GM19395 (cell line): ENCODE data around the gene TPTE2.
A peak's percentile ranks its signal among the peaks of the same experiment; 100 is the strongest.
"Not testable (repeated sequence)": the region's sequence is repeated elsewhere in the genome, so short reads cannot be mapped to it uniquely, and the experiment has no call there.

Source experiments
- ATAC-seq: cut with Tn5 transposase; IDR thresholded peaks from one replicate; pipeline ENCODE4 v1.9.1; 2021; ENCODE audit warnings: mild to moderate bottlenecking, moderate library complexity; ENCODE audit not compliant: unreplicated experiment

Gene TPTE2

GRCh38 chr13:19561127-19561582 lies at the start of gene TPTE2:
Gene TPTE2 (minus strand): TSS chr13:19561532. CDS start chr13:19503234, 58,298 bp downstream.
- ATAC-seq: not testable (repeated sequence)

DNA sequence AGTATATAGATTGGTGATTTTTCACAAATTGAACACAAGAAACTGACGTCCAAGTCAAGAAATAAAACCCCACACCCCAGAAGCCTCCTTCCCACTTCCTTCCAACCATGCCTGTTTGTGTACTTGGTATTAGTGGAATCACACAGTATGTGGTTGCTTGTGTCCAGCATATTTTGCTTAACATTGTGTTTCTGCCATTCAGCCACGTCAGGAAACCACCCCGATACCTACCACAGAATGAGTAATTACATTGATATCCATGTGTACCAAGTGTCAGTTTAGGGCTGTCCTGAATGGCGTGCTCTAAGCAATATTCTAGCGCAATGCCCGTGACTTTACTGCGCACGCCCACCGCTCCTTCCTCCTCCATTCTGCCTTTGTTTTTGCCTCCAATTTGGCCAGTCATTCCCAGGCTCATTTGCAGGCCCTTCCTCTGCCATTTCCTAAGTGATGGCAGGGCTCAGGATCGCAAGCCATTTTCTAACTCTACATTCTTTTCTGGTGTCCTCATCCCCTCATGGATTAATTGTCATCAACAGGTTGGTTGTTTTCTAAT lies 46.3 kb upstream of the TPTE2 start:
- no peak for ATAC-seq

DNA sequence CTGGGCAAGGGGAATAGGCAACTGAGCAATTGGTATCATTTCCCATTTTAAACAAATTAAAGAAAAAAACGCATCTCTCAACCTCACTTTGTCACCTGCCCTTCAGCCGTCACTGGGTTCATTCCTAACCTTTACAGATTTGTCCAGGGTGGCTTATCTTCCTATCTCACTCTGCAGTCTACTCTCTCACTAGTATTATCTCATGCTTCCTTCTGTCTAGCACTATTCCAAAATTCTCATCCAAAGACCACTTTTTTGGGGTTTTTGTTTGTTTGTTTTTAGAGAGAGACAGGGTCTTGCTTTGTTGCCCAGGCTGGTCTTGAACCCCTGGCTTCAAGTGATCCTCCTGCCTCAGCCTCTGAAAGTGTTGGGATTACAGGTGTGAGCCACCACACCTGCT lies 45.4 kb upstream of the TPTE2 start:
- ATAC-seq: no peak

GRCh38 chr13:19606152-19606551 lies 44.8 kb upstream of the TPTE2 start:
- no peak for ATAC-seq

DNA sequence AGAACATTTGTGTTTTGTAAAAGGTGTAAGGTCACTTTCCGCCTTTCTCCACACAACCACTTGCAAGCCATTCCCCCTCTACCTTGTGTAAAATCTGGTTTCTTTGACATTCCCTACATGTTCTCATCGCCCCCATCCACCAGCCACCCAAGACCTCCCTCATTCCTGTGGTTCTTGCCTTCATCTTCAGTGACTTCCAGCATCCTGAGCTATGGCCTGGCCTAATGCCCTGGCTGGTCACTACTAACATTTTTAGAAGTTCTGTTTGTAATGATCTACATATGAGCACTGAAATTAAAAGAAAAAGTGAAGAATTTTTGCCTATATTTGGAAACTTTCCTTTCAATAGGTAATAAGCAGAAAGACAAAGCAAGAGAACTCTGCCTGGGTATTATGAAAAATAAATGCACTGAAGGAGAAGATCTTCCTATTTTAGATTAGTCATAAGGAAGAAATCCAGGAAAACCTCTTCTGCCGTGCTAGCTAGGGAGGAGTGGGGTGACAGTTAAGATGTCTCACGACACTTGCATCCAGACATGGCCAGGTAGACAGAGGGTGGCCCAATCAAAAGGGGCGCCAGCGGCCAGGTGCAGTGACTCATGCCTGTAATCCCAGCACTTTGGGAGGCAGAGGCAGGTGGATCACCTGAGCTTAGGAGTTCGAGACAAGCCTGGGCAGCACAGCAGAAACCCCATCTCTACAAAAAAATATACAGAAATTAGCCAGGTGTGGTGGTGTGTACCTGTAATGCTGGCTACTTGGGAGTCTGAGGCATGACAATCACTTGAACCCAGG lies 44.0 kb upstream of the TPTE2 start:
- no peak for ATAC-seq

DNA sequence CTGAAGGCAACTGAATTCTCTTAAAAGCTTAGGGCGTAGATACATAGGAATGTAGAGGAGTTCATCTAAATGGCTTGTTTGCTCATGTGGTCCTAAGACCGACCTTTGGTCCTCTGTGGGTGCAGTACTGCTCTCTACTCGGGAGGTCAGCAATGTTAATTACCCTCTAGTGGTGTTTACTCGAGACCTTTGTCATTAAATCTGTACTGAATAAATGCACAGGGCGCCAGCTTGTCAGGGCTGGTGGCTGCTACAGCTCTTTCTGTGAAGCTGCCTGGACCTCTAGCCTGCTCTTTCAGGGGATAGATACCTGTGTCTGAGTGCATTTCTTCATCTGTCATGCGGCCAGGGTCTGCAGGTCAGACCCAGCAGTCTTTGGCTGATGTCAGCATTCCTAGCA lies 43.0 kb upstream of the TPTE2 start:
- ATAC-seq: no peak

DNA sequence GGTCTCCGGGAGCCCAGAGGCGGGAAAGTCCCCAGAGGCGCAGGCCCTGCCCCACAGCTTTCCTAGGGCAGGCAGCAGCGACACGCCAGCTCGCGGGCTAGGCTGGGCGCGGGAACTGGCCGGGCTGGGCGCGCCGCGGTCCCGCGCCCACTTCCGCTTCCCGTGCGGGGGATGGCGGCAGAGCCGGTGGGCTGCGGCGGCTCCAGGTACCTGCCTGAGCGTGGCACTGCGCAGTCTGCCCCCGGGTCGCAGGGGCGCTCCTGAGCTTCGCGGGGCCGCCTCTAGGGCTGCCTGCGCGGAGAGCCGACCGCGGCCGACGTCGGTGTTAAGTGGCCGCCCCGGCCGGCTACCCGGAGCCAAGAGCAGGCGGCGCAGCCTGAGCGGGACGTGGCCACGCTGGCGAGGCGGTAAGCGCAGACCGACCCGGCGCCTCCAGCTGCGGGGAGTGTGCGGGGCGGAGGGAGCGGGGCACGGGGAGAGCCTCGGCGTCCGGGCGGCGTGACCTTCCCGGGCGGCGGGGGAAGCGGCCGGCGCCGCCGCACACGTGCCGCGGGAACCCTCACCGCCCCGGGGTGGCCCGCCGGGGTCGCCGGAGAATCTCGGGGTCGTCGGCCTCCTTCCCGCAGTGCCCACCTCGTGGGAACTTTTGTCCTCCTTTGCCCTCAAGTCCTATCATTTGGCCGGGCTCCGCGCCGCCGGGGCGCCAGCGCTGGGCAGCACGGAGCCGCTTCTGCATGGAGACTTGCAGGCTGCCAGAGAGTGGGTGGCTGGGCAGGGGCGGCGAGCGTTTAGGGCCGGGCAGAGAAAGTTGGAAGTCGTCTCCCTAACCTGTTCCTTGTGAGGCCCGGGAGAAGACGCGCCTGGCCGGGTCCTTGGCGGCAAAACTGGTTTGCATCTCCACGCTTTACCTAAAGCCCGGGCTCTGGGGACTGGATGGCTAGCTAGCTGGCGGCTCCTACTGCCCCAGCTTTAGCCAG lies 40.7 kb upstream of the TPTE2 start:
- ATAC-seq: peak; percentile 84

- ATAC-seq: no peak
These were observed 36.2 kb upstream of the TPTE2 start for GRCh38 chr13:19597523-19597922.

DNA sequence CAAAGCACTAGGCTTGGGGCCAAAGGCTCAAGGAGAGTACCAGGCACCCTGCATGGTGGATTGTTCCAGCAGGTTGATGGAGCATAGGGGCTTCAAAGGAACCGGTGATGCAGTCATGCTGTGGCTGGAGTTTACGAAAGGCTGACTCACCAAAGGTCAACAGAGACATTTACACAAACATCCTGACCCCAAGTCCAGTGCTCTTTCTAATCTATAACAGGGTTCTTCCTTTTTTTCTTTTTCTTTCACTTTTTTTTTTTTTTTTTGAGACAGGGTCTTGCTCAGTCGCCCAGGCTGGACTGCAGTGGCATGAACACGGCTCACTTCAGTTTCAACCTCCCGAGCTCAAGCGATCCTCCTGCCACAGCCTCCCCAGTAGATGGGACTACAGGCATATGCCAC lies 35.6 kb upstream of the TPTE2 start:
- ATAC-seq: no peak

GRCh38 chr13:19596086-19596485 lies 34.8 kb upstream of the TPTE2 start:
- no peak for ATAC-seq

DNA sequence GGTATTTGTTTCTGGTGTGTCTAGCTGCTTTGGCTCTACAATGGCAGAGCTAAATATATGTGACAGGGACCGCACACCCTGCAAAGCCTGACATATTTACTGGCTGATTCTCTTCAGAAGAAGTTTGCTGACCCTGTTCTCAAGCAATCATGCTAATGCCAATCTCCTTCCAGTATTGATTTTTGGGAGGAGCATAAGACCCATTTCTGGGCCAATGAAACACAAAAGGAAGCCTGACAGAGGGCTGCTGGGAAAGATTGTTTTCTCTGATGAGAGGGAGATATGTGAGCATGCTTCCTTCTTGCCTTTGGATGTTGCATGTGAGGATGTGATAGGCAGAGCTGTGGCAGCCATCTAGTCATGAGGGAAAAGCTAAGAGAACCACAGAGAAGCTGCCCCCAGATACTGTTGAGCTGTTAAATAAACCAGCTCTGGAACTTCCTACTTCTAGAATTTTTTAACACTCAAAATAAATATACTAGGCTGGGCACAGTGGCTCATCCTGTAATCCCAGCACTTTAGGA lies 31.4 kb upstream of the TPTE2 start:
- no peak for ATAC-seq

GRCh38 chr13:19591864-19592263 lies 30.5 kb upstream of the TPTE2 start:
- no peak for ATAC-seq

DNA sequence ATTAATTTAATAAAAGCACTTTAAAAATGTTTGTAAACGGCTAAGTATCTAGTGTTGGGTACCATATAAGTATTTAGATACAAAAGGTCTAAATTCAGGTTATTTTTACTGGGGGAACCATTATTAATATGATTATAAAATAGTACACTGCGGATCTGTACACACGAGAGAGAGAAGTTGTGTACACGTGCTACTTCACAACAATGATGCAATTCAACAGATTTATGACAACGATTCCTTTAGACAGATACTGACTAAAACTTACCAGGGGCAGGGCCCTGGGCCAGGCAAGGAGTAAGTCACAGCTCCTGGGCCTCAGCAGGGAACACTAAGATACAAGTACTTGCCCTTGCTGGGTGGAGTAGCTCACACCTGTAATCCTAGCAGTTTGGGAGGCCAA lies 29.1 kb upstream of the TPTE2 start:
- ATAC-seq: no peak

- ATAC-seq: no peak
These were observed 28.0 kb upstream of the TPTE2 start for GRCh38 chr13:19589312-19589711.

DNA sequence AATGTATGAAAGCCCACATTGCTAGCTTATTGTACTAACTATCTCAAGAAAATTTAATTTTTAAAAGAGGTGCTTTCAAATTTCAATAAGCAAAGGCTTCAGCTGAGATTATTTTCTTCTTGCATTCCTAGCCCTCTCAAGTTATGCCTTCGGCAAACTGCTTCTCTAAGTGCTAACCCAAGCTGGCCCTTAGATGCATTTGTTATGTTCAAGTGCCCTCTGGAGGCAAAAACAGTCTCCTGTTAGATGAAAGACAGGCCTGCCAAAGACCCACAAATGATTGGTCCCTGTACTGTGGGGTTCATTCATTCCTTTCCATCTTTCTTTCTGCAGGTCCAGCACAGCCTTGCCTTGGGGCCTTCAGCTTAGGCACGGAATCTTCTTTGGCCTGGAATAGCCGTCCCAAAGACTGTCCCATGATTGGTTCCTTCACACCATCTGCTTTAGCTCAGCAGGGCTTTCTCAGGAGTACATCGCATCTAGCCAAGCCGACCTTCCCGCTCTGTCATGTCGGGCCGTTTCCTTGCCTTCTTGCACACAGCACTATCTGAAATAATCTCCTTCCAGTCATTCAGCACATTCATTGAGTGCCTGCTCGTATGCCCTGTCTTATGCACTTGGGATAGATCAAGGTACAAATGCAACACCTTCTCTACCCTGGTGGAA lies 26.4 kb upstream of the TPTE2 start:
- peak; percentile 75 for ATAC-seq

DNA sequence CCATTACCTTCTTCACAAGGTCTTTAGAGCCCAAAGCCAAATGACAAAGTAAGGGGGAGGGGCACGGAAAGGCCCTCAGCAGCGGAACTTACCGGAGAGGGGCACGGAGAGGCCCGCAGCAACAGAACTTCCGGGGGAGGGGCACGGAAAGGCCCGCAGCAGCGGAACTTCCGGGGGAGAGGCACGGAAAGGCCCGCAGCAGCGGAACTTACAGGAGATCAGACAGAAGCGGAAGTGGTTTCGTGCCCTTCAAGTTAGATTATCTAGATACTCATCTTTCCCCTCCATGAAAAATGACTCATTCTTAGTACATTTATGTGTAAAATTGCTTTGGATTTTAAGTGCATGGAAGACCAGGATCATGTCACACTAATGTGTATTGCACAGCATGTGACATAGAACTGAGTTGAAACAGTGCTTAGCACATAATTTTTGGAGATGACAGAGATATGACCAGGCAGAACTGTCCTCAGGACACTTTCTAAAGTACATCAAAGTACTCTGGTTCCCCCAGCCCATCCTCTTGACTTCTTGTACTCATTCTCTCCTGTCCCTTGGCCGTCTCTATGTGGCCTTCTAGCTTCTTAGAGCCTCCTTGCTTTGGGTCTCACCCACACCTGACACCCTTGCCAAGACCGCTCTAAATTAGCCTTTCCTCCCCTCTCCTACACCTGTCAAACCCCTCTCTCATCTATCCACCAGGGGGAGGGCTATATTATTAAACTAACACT lies 25.7 kb upstream of the TPTE2 start:
- ATAC-seq: peak; percentile 85

GRCh38 chr13:19581675-19582074 lies 20.3 kb upstream of the TPTE2 start:
- ATAC-seq: no peak

GRCh38 chr13:19575230-19575629 lies 13.9 kb upstream of the TPTE2 start:
- ATAC-seq: no peak

- no peak for ATAC-seq
These were observed 11.9 kb upstream of the TPTE2 start for GRCh38 chr13:19573120-19573716.

DNA sequence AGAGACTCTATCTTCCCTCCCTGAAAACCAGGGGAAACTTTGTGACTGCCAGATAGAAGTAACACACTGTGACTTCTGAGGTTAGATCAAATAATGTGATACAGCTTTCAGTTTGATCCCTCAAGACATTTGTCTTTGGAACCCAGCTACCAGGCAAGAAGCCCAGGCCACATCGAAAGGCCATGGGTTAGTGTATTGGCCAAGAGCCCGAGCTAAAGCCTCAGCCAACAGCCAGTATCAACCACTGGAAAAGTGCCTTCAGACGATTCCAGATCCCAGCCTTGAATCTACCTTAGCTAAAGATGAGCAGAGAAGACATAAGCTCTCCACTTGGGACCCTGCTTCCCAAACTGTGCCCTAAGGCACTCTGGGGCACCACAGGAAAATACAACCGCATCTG lies 10.9 kb upstream of the TPTE2 start:
- ATAC-seq: no peak
